Measurements from ENCODE around the gene KCNE3.

KCNE3 gene

GRCh38 chr11:74493791-74494630 lies 26.7 kb upstream of the KCNE3 start:
- H3K27ac ChIP-seq (ENCODE audit: low read depth, low read length): peak overlapping the region; percentile 95
- peak overlapping the region; percentile 98 for H2AFZ ChIP-seq (ENCODE audit: low read depth, low read length, severe bottlenecking)
- peak overlapping the region; percentile 92 for H3K4me3 ChIP-seq (ENCODE audit: insufficient read depth, low read length, poor library complexity, severe bottlenecking)
- no peaks in the 10 kb centered on the region for H4K20me1 ChIP-seq (ENCODE audit: low read depth, low read length)
- no peaks in the 10 kb centered on the region for H3K79me2 ChIP-seq (ENCODE audit: insufficient read depth, low read length)
- no peaks in the 10 kb centered on the region for H3K9me3 ChIP-seq (ENCODE audit: insufficient read depth, low read length)
- H3K4me2 ChIP-seq (ENCODE audit: low read depth, low read length, poor library complexity, severe bottlenecking): peak overlapping the region; percentile 95
- H3K27me3 ChIP-seq (ENCODE audit: low read length): no peaks in the 10 kb centered on the region
- H3F3A ChIP-seq (ENCODE audit: insufficient read depth): no peaks in the 10 kb centered on the region; the same call in 1 of the 2 replicates
- H3K9me2 ChIP-seq (replicated peaks; ENCODE audit: insufficient read depth, low read length): no peaks in the 10 kb centered on the region
- no peak for TF ChIP-seq EZH2phosphoT487 (conservative IDR thresholded peaks at IDR 0.05; ENCODE audit: low read length)
- TF ChIP-seq, protein P1, sequence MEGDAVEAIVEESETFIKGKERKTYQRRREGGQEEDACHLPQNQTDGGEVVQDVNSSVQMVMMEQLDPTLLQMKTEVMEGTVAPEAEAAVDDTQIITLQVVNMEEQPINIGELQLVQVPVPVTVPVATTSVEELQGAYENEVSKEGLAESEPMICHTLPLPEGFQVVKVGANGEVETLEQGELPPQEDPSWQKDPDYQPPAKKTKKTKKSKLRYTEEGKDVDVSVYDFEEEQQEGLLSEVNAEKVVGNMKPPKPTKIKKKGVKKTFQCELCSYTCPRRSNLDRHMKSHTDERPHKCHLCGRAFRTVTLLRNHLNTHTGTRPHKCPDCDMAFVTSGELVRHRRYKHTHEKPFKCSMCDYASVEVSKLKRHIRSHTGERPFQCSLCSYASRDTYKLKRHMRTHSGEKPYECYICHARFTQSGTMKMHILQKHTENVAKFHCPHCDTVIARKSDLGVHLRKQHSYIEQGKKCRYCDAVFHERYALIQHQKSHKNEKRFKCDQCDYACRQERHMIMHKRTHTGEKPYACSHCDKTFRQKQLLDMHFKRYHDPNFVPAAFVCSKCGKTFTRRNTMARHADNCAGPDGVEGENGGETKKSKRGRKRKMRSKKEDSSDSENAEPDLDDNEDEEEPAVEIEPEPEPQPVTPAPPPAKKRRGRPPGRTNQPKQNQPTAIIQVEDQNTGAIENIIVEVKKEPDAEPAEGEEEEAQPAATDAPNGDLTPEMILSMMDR (IDR thresholded peaks at IDR 0.05; ENCODE audit: insufficient read depth, low read length, poor library complexity, severe bottlenecking): no peak
- no peaks in the 10 kb centered on the region for H3K36me3 ChIP-seq (ENCODE audit: low read length)
- H3K9ac ChIP-seq (ENCODE audit: low read length): peak overlapping the region; percentile 99

GRCh38 chr11:74492974-74493790 lies 25.8 kb upstream of the KCNE3 start, which contains the start of gene LIPT2:
Gene LIPT2, minus strand, starts transcription at chr11:74493724. Its CDS starts 21 bp downstream, at chr11:74493703.
- no peaks in the 10 kb centered on the region; the same call in 1 of the 2 replicates for H3F3A ChIP-seq (ENCODE audit: insufficient read depth)
- no peak for TF ChIP-seq EZH2phosphoT487 (conservative IDR thresholded peaks at IDR 0.05; ENCODE audit: low read length)
- TF ChIP-seq, protein P1 (IDR thresholded peaks at IDR 0.05; ENCODE audit: insufficient read depth, low read length, poor library complexity, severe bottlenecking): no peak
- H3K9me3 ChIP-seq (ENCODE audit: insufficient read depth, low read length): no peaks in the 10 kb centered on the region
- peak within 1 kb of the TSS; percentile 95 for H3K27ac ChIP-seq (ENCODE audit: low read depth, low read length)
- no peaks in the 10 kb centered on the region for H3K79me2 ChIP-seq (ENCODE audit: insufficient read depth, low read length)
- H2AFZ ChIP-seq (ENCODE audit: low read depth, low read length, severe bottlenecking): peak within 1 kb of the TSS; percentile 98
- H3K27me3 ChIP-seq (ENCODE audit: low read length): no peaks in the 10 kb centered on the region
- no peaks in the 10 kb centered on the region for H3K36me3 ChIP-seq (ENCODE audit: low read length)
- H3K4me3 ChIP-seq (ENCODE audit: insufficient read depth, low read length, poor library complexity, severe bottlenecking): peak within 1 kb of the TSS; percentile 92
- H3K4me2 ChIP-seq (ENCODE audit: low read depth, low read length, poor library complexity, severe bottlenecking): peak within 1 kb of the TSS; percentile 95
- H4K20me1 ChIP-seq (ENCODE audit: low read depth, low read length): no peaks in the 10 kb centered on the region
- H3K9me2 ChIP-seq (replicated peaks; ENCODE audit: insufficient read depth, low read length): no peaks in the 10 kb centered on the region
- peak within 1 kb of the TSS; percentile 99 for H3K9ac ChIP-seq (ENCODE audit: low read length)

- H3K27ac ChIP-seq (ENCODE audit: low read depth, low read length): no peak overlapping the region
- no peak overlapping the region for H3K9ac ChIP-seq (ENCODE audit: low read length)
- no peak overlapping the region for H3K4me3 ChIP-seq (ENCODE audit: insufficient read depth, low read length, poor library complexity, severe bottlenecking)
Measured at GRCh38 chr11:74492084-74492483, 24.7 kb upstream of the KCNE3 start.

More at GRCh38 chr11:74492084-74492483, 24.7 kb upstream of the KCNE3 start:
- H2AFZ ChIP-seq (ENCODE audit: low read depth, low read length, severe bottlenecking): no peak overlapping the region
- no peaks in the 10 kb centered on the region; the same call in 1 of the 2 replicates for H3F3A ChIP-seq (ENCODE audit: insufficient read depth)
- H3K27me3 ChIP-seq (ENCODE audit: low read length): no peaks in the 10 kb centered on the region
- TF ChIP-seq, protein P1 (IDR thresholded peaks at IDR 0.05; ENCODE audit: insufficient read depth, low read length, poor library complexity, severe bottlenecking): no peak
- no peak for TF ChIP-seq EZH2phosphoT487 (conservative IDR thresholded peaks at IDR 0.05; ENCODE audit: low read length)
- no peaks in the 10 kb centered on the region for H3K9me2 ChIP-seq (replicated peaks; ENCODE audit: insufficient read depth, low read length)
- peak overlapping the region; percentile 95 for H3K4me2 ChIP-seq (ENCODE audit: low read depth, low read length, poor library complexity, severe bottlenecking)
- H3K36me3 ChIP-seq (ENCODE audit: low read length): no peaks in the 10 kb centered on the region
- H3K9me3 ChIP-seq (ENCODE audit: insufficient read depth, low read length): no peaks in the 10 kb centered on the region
- H4K20me1 ChIP-seq (ENCODE audit: low read depth, low read length): no peaks in the 10 kb centered on the region
- no peaks in the 10 kb centered on the region for H3K79me2 ChIP-seq (ENCODE audit: insufficient read depth, low read length)
